Measurements from ENCODE around the gene INKA1. TPM values are rescaled to one million over a fixed set of nuclear protein-coding genes. Genes with fewer than 3 reads are reported as not detected.
A peak's percentile ranks its signal among the peaks of the same experiment; 100 is the strongest.

INKA1 gene
- polyA plus RNA-seq (2013, experiment 1 of 2): 0.62 TPM
- polyA plus RNA-seq (2013, experiment 2 of 2): 0.69 TPM

- Histone ChIP-seq H3K79me2 (ENCODE audit: control insufficient read depth, insufficient read depth, low read length) (no peaks in the 10 kb centered on the region), H4K8ac (ENCODE audit: low read depth, low read length) (no peak within 1 kb of the TSS), H3K4me2 (ENCODE audit: low read length) (peak within 1 kb of the TSS; percentile 99), H3K79me1 (ENCODE audit: low read length) (no peaks in the 10 kb centered on the region), H3K18ac (ENCODE audit: low read length) (no peak within 1 kb of the TSS), H3K4me3 (ENCODE audit: low read length) (peak within 1 kb of the TSS; percentile 72), H2AK5ac (ENCODE audit: low read length) (no peak within 1 kb of the TSS), H3K4me1 (ENCODE audit: control insufficient read depth, low read depth, low read length) (peaks cover 8% of the 10 kb centered on the region), H3K27ac (ENCODE audit: low read depth, low read length) (no peak within 1 kb of the TSS), H3K56ac (ENCODE audit: low read length) (peak within 1 kb of the TSS; percentile 77), H4K5ac (ENCODE audit: low read length) (no peak within 1 kb of the TSS), H3K9ac (ENCODE audit: low read length) (peak within 1 kb of the TSS; percentile 78), H2BK5ac (ENCODE audit: low read length) (no peak within 1 kb of the TSS), H3K27me3 (ENCODE audit: insufficient read depth, low read length, poor library complexity) (no peaks in the 10 kb centered on the region), H3K36me3 (ENCODE audit: control insufficient read depth, insufficient read depth, low read length) (no peaks in the 10 kb centered on the region), H3K23ac (ENCODE audit: low read length) (peak within 1 kb of the TSS; percentile 54), H3K4ac (ENCODE audit: low read depth, low read length) (no peak within 1 kb of the TSS), H2BK15ac (replicated peaks; ENCODE audit: low read depth) (no peak within 1 kb of the TSS), H2BK120ac (ENCODE audit: low read depth, low read length) (no peak within 1 kb of the TSS)
- no CpG with 5 or more reads among the region's 71 CpGs for WGBS (ENCODE audit: extremely low coverage, insufficient coverage, low lambda C conversion rate)
- peak; percentile 87 for DNase-seq
Measured at GRCh38 chr3:49802719-49803464, at the start of gene INKA1. Gene INKA1, plus strand, starts transcription at chr3:49803261. Its CDS starts 132 bp downstream, at chr3:49803393.

GRCh38 chr3:49754536-49754935 is 48.5 kb upstream of the INKA1 start:
- no peak overlapping the region for H3K4me3 ChIP-seq (ENCODE audit: low read length)
- H2AK5ac ChIP-seq (ENCODE audit: low read length): no peak overlapping the region
- H2BK120ac ChIP-seq (ENCODE audit: low read depth, low read length): no peak overlapping the region
- WGBS (ENCODE audit: extremely low coverage, insufficient coverage, low lambda C conversion rate): no CpG with 5 or more reads among the region's 1 CpG
- no peak overlapping the region for H4K8ac ChIP-seq (ENCODE audit: low read depth, low read length)
- H3K4me2 ChIP-seq (ENCODE audit: low read length): no peak overlapping the region
- H3K23ac ChIP-seq (ENCODE audit: low read length): no peak overlapping the region
- H3K27ac ChIP-seq (ENCODE audit: low read depth, low read length): no peak overlapping the region
- no peak overlapping the region for H2BK5ac ChIP-seq (ENCODE audit: low read length)
- H3K9ac ChIP-seq (ENCODE audit: low read length): no peak overlapping the region
- no peaks in the 10 kb centered on the region for H3K4me1 ChIP-seq (ENCODE audit: control insufficient read depth, low read depth, low read length)
- DNase-seq: no peak
- no peak overlapping the region for H3K56ac ChIP-seq (ENCODE audit: low read length)
- H3K36me3 ChIP-seq (ENCODE audit: control insufficient read depth, insufficient read depth, low read length): no peaks in the 10 kb centered on the region
- no peak overlapping the region for H2BK15ac ChIP-seq (replicated peaks; ENCODE audit: low read depth)
- no peak overlapping the region for H4K5ac ChIP-seq (ENCODE audit: low read length)
- H3K18ac ChIP-seq (ENCODE audit: low read length): no peak overlapping the region
- no peaks in the 10 kb centered on the region for H3K27me3 ChIP-seq (ENCODE audit: insufficient read depth, low read length, poor library complexity)
- peaks cover 13% of the 10 kb centered on the region for H3K79me2 ChIP-seq (ENCODE audit: control insufficient read depth, insufficient read depth, low read length)
- H3K79me1 ChIP-seq (ENCODE audit: low read length): peaks cover 18% of the 10 kb centered on the region
- H3K4ac ChIP-seq (ENCODE audit: low read depth, low read length): no peak overlapping the region

DNA sequence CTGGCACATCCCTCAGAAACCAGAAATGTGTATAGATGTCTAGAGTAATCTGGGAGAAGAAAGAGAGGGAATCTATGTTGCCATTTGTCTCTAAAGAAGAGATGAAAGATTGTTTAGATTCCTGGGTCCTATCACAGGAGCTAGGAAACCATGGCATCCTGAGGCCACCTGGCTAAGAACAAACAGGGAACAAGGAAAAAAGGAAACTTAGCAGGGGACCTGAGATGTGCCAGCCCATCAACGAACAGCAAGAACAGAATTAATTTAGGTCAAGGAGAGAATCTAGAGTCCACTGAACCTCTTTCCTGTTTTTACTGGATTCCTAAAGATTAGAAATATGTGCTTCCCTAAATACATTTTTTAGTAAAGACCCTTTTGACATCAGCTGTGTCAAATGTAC is 47.0 kb upstream of the INKA1 start:
- Histone ChIP-seq H3K23ac (ENCODE audit: low read length) (no peak overlapping the region), H4K5ac (ENCODE audit: low read length) (no peak overlapping the region), H3K27me3 (ENCODE audit: insufficient read depth, low read length, poor library complexity) (no peaks in the 10 kb centered on the region), H2BK5ac (ENCODE audit: low read length) (no peak overlapping the region), H3K4me3 (ENCODE audit: low read length) (no peak overlapping the region), H3K27ac (ENCODE audit: low read depth, low read length) (no peak overlapping the region), H3K4me2 (ENCODE audit: low read length) (no peak overlapping the region), H3K9ac (ENCODE audit: low read length) (no peak overlapping the region), H2BK120ac (ENCODE audit: low read depth, low read length) (no peak overlapping the region), H3K79me2 (ENCODE audit: control insufficient read depth, insufficient read depth, low read length) (peaks cover 17% of the 10 kb centered on the region), H3K36me3 (ENCODE audit: control insufficient read depth, insufficient read depth, low read length) (no peaks in the 10 kb centered on the region), H3K56ac (ENCODE audit: low read length) (no peak overlapping the region), H2AK5ac (ENCODE audit: low read length) (no peak overlapping the region), H3K79me1 (ENCODE audit: low read length) (peaks cover 19% of the 10 kb centered on the region), H3K18ac (ENCODE audit: low read length) (no peak overlapping the region), H3K4me1 (ENCODE audit: control insufficient read depth, low read depth, low read length) (no peaks in the 10 kb centered on the region), H3K4ac (ENCODE audit: low read depth, low read length) (no peak overlapping the region), H2BK15ac (replicated peaks; ENCODE audit: low read depth) (no peak overlapping the region), H4K8ac (ENCODE audit: low read depth, low read length) (no peak overlapping the region)
- DNase-seq: no peak
- no CpG with 5 or more reads among the region's 1 CpG for WGBS (ENCODE audit: extremely low coverage, insufficient coverage, low lambda C conversion rate)

- WGBS (ENCODE audit: extremely low coverage, insufficient coverage, low lambda C conversion rate): no CpG with 5 or more reads among the region's 2 CpGs
- Histone ChIP-seq H3K27ac (ENCODE audit: low read depth, low read length) (no peak overlapping the region), H3K23ac (ENCODE audit: low read length) (no peak overlapping the region), H3K56ac (ENCODE audit: low read length) (no peak overlapping the region), H3K79me1 (ENCODE audit: low read length) (peaks cover 19% of the 10 kb centered on the region), H3K36me3 (ENCODE audit: control insufficient read depth, insufficient read depth, low read length) (no peaks in the 10 kb centered on the region), H4K5ac (ENCODE audit: low read length) (no peak overlapping the region), H3K27me3 (ENCODE audit: insufficient read depth, low read length, poor library complexity) (no peaks in the 10 kb centered on the region), H3K9ac (ENCODE audit: low read length) (no peak overlapping the region), H2BK120ac (ENCODE audit: low read depth, low read length) (no peak overlapping the region), H3K79me2 (ENCODE audit: control insufficient read depth, insufficient read depth, low read length) (peaks cover 17% of the 10 kb centered on the region), H4K8ac (ENCODE audit: low read depth, low read length) (no peak overlapping the region), H2BK15ac (replicated peaks; ENCODE audit: low read depth) (no peak overlapping the region), H3K4me2 (ENCODE audit: low read length) (no peak overlapping the region), H3K4me3 (ENCODE audit: low read length) (no peak overlapping the region), H2AK5ac (ENCODE audit: low read length) (no peak overlapping the region), H3K4ac (ENCODE audit: low read depth, low read length) (no peak overlapping the region), H2BK5ac (ENCODE audit: low read length) (no peak overlapping the region), H3K4me1 (ENCODE audit: control insufficient read depth, low read depth, low read length) (no peaks in the 10 kb centered on the region), H3K18ac (ENCODE audit: low read length) (no peak overlapping the region)
- DNase-seq: peak; percentile 70
Measured at GRCh38 chr3:49757197-49757596, 45.9 kb upstream of the INKA1 start.

DNA sequence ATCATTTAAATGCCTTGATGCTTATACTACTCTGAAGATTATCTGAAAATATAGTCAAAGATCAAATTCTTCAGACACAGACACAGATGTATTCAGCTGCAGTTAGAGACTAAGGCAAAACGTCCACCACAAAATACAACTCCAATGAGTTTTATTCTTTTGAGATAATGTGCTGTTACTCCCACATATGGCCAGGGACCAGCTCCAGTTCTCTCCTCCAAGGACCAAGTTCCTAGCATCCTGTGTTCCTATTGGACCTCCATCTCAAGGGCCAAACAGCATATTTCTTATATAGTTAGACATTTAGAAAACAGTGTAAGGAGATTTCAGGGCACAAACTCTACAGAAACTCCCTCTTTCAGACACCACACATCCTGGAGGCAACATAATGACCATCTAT is 43.8 kb upstream of the INKA1 start:
- Histone ChIP-seq H3K36me3 (ENCODE audit: control insufficient read depth, insufficient read depth, low read length) (no peaks in the 10 kb centered on the region), H2AK5ac (ENCODE audit: low read length) (no peak overlapping the region), H4K5ac (ENCODE audit: low read length) (no peak overlapping the region), H3K9ac (ENCODE audit: low read length) (no peak overlapping the region), H3K27me3 (ENCODE audit: insufficient read depth, low read length, poor library complexity) (no peaks in the 10 kb centered on the region), H3K4me3 (ENCODE audit: low read length) (no peak overlapping the region), H4K8ac (ENCODE audit: low read depth, low read length) (no peak overlapping the region), H2BK15ac (replicated peaks; ENCODE audit: low read depth) (no peak overlapping the region), H3K56ac (ENCODE audit: low read length) (no peak overlapping the region), H3K4me1 (ENCODE audit: control insufficient read depth, low read depth, low read length) (no peaks in the 10 kb centered on the region), H3K4me2 (ENCODE audit: low read length) (no peak overlapping the region), H3K23ac (ENCODE audit: low read length) (no peak overlapping the region), H2BK5ac (ENCODE audit: low read length) (no peak overlapping the region), H3K27ac (ENCODE audit: low read depth, low read length) (no peak overlapping the region), H3K79me1 (ENCODE audit: low read length) (peaks cover 17% of the 10 kb centered on the region), H2BK120ac (ENCODE audit: low read depth, low read length) (no peak overlapping the region), H3K79me2 (ENCODE audit: control insufficient read depth, insufficient read depth, low read length) (peaks cover 14% of the 10 kb centered on the region), H3K18ac (ENCODE audit: low read length) (no peak overlapping the region), H3K4ac (ENCODE audit: low read depth, low read length) (no peak overlapping the region)
- WGBS (ENCODE audit: extremely low coverage, insufficient coverage, low lambda C conversion rate): no CpG with 5 or more reads among the region's 1 CpG
- no peak for DNase-seq

DNA sequence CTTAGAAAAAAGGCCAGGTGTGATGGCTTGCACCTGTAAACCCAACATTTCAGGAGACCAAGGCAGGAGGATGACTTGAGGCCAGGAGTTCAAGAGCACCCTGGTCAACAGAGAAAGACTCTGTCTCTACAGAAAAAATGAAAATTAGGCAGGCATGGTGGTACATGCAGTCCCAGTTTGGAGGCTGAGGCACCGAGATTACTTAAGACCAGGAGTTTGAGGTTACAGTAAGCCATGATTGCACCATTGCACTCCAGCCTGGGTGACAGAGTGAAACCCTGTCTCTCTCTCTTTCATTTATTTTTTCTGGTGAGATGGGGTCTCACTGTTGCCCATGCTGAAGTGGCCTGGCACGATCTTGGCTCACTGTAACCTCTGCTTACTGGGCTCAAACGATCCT is 41.4 kb upstream of the INKA1 start:
- no peak overlapping the region for H3K18ac ChIP-seq (ENCODE audit: low read length)
- no peak overlapping the region for H2BK5ac ChIP-seq (ENCODE audit: low read length)
- peaks cover 10% of the 10 kb centered on the region for H3K79me2 ChIP-seq (ENCODE audit: control insufficient read depth, insufficient read depth, low read length)
- no peak for DNase-seq
- no peak overlapping the region for H4K8ac ChIP-seq (ENCODE audit: low read depth, low read length)
- no peak overlapping the region for H3K4me2 ChIP-seq (ENCODE audit: low read length)
- WGBS (ENCODE audit: extremely low coverage, insufficient coverage, low lambda C conversion rate): no CpG with 5 or more reads among the region's 3 CpGs
- H2BK15ac ChIP-seq (replicated peaks; ENCODE audit: low read depth): no peak overlapping the region
- H3K4me1 ChIP-seq (ENCODE audit: control insufficient read depth, low read depth, low read length): no peaks in the 10 kb centered on the region
- no peak overlapping the region for H3K4ac ChIP-seq (ENCODE audit: low read depth, low read length)
- H3K56ac ChIP-seq (ENCODE audit: low read length): no peak overlapping the region
- no peak overlapping the region for H3K4me3 ChIP-seq (ENCODE audit: low read length)
- no peak overlapping the region for H2BK120ac ChIP-seq (ENCODE audit: low read depth, low read length)
- no peaks in the 10 kb centered on the region for H3K27me3 ChIP-seq (ENCODE audit: insufficient read depth, low read length, poor library complexity)
- H3K9ac ChIP-seq (ENCODE audit: low read length): no peak overlapping the region
- H3K79me1 ChIP-seq (ENCODE audit: low read length): peaks cover 12% of the 10 kb centered on the region
- no peak overlapping the region for H3K23ac ChIP-seq (ENCODE audit: low read length)
- H3K27ac ChIP-seq (ENCODE audit: low read depth, low read length): no peak overlapping the region
- no peak overlapping the region for H2AK5ac ChIP-seq (ENCODE audit: low read length)
- no peak overlapping the region for H4K5ac ChIP-seq (ENCODE audit: low read length)
- no peaks in the 10 kb centered on the region for H3K36me3 ChIP-seq (ENCODE audit: control insufficient read depth, insufficient read depth, low read length)

Data from mesendoderm (in vitro differentiated cells).